DOHH2 (cell line): ENCODE results near the gene RPS2.

ENCODE experiments used
- EZH2phosphoT487 ChIP-seq: fragments of 200-600 bp; sonication (generic); IDR thresholded peaks from 2 replicates; pipeline ENCODE4 v1.6.1; 2017; ENCODE audit warnings: borderline replicate concordance, mild to moderate bottlenecking, antibody characterized with exemption, low read length, moderate library complexity, mixed read lengths
- TF ChIP-seq, protein P1 (sequence below): fragments of 200-600 bp; sonication (generic); IDR thresholded peaks from one replicate; pipeline ENCODE4 v1.5.1; 2014; ENCODE audit warnings: antibody characterized with exemption, mild to moderate bottlenecking, low read depth, low read length; ENCODE audit not compliant: poor library complexity, severe bottlenecking

DNA sequence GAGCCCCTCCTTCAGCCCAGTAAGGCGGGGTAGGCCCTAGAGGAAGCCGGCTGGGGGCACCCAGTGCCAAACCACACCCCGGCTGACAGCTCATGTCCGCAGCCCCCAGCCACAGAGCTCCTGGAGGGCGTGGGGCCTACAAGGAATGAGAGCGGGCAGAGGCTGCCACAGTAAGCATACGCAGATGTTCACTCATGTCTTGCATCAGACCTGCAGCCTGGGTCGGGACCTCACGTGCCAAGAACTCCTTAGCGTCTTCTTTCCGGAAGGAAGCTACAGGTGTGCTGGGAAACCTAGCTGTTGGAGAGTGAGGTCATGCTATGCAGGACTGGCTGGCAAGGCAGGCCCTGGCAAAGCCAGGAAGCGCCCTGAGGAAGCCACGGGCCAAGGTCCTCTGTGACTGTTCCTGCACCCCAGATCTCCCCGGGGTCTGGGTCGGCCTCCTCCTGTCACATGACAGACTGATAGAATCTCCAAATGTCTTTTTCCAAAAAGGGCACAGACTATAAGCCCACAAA lies 43.4 kb upstream of the RPS2 start:
- TF ChIP-seq, protein P1, sequence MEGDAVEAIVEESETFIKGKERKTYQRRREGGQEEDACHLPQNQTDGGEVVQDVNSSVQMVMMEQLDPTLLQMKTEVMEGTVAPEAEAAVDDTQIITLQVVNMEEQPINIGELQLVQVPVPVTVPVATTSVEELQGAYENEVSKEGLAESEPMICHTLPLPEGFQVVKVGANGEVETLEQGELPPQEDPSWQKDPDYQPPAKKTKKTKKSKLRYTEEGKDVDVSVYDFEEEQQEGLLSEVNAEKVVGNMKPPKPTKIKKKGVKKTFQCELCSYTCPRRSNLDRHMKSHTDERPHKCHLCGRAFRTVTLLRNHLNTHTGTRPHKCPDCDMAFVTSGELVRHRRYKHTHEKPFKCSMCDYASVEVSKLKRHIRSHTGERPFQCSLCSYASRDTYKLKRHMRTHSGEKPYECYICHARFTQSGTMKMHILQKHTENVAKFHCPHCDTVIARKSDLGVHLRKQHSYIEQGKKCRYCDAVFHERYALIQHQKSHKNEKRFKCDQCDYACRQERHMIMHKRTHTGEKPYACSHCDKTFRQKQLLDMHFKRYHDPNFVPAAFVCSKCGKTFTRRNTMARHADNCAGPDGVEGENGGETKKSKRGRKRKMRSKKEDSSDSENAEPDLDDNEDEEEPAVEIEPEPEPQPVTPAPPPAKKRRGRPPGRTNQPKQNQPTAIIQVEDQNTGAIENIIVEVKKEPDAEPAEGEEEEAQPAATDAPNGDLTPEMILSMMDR = no peak
- no peak for TF ChIP-seq EZH2phosphoT487
